GM12872 (cell line): ENCODE results near the gene SLC16A8.

Experiments used
- CTCF ChIP-seq: IDR thresholded peaks from 3 replicates; pipeline ENCODE4 v1.5.1; 2011; ENCODE audit warnings: low read depth, mild to moderate bottlenecking, low read length, moderate library complexity; ENCODE audit not compliant: insufficient read depth

The SLC16A8 gene

GRCh38 chr22:38083931-38084631, at the start of gene SLC16A8:
Gene SLC16A8 (minus strand): TSS chr22:38084184. CDS start chr22:38082873, 1,311 bp downstream.
- no peak for TF ChIP-seq CTCF

- no peak for TF ChIP-seq CTCF
These were observed 49.3 kb upstream of the SLC16A8 start for GRCh38 chr22:38133331-38133730.

- TF ChIP-seq CTCF: no peak
These were observed 48.8 kb upstream of the SLC16A8 start for GRCh38 chr22:38132794-38133193.

GRCh38 chr22:38132136-38132535, 48.2 kb upstream of the SLC16A8 start:
- TF ChIP-seq CTCF: no peak

GRCh38 chr22:38131399-38131798, 47.4 kb upstream of the SLC16A8 start:
- TF ChIP-seq CTCF: no peak

GRCh38 chr22:38129856-38130255, 45.9 kb upstream of the SLC16A8 start:
- TF ChIP-seq CTCF: no peak

GRCh38 chr22:38129021-38129420, 45.0 kb upstream of the SLC16A8 start:
- TF ChIP-seq CTCF: no peak
